A549 (cell line): ENCODE data around the gene APOBEC3H. TPM values are rescaled to one million over a fixed set of nuclear protein-coding genes. Genes with fewer than 3 reads are reported as not detected.
"Not testable (repeated sequence)": the region's sequence is repeated elsewhere in the genome, so short reads cannot be mapped to it uniquely, and the experiment has no call there.

ENCODE experiments used
- ATAC-seq, 2 experiments: fragments of 200-7000 bp in 1 of 2; fragments of >200 bp in 1 of 2; cut with Nextera tagmentation in 1 of 2; cut with Tn5 transposase in 1 of 2; 3 replicates each; pipeline versions ENCODE4 v1.8.0 to v1.9.1; 2018 to 2020; ENCODE audit warnings: mild to moderate bottlenecking in 1 of 2, moderate library complexity in 1 of 2
- CTCF ChIA-PET: fragments of 300-600 bp; sonication (Branson Sonifier 250); formaldehyde crosslinking; extraction: SDS; loops from one replicate; lab custom pipeline; 2021; ENCODE audit warnings: antibody characterized with exemption, inconsistent platforms; lab: Yijun Ruan, JAX
- POLR2A ChIA-PET: fragments of 350-600 bp; formaldehyde crosslinking; extraction: SDS; loops from one replicate; lab custom pipeline; 2021; ENCODE audit warnings: antibody characterized with exemption, inconsistent platforms; lab: Yijun Ruan, JAX
- DNase-seq, 2 experiments: peaks; one replicate each; pipeline versions ENCODE4 v3.0.0 to v3.0.0-alpha.2; 2011 to 2016; ENCODE audit warnings: low read depth in 1 of 2, low spot score in 1 of 2
- FAIRE-seq: peaks from 2 replicates; lab custom pipeline; 2011; peaks lifted over from hg19 to GRCh38; lab: Jason Lieb, UNC
- H3K27ac ChIP-seq, 2 experiments: fragments of >200 bp; sonication (Bioruptor Twin); formaldehyde crosslinking; 3 replicates each; pipeline ENCODE4 v1.5.1; 2016 to 2017
- H3K4me1 ChIP-seq: fragments of >200 bp; sonication (Bioruptor Twin); formaldehyde crosslinking; 3 replicates; pipeline ENCODE4 v1.6.1; 2016
- H3K4me2 ChIP-seq: fragments of >200 bp; sonication (Bioruptor Twin); formaldehyde crosslinking; 3 replicates; pipeline ENCODE4 v1.6.1; 2016
- H3K4me3 ChIP-seq: fragments of >200 bp; sonication (Bioruptor Twin); formaldehyde crosslinking; 3 replicates; pipeline ENCODE4 v1.5.1; 2016
- H3K9me3 ChIP-seq: fragments of >200 bp; sonication (Bioruptor Twin); formaldehyde crosslinking; 3 replicates; pipeline ENCODE4 v1.6.1; 2016
- BHLHE40 ChIP-seq: IDR thresholded peaks from 2 replicates; pipeline ENCODE4 v1.6.1; 2012; ENCODE audit warnings: low read depth, low read length, inconsistent platforms
- CBX2 ChIP-seq: fragments of 200-600 bp; sonication (generic); IDR thresholded peaks from 2 replicates; pipeline ENCODE4 v1.6.1; 2016; ENCODE audit warnings: low read depth, mild to moderate bottlenecking, borderline replicate concordance
- CEBPB ChIP-seq, 2 experiments: fragments of >200 bp in 1 of 2; sonication (Bioruptor Twin) in 1 of 2; formaldehyde crosslinking in 1 of 2; IDR thresholded peaks; 2 replicates each; pipeline ENCODE4 v1.6.1; 2012 to 2016
- EHMT2 ChIP-seq: fragments of 200-600 bp; sonication (generic); IDR thresholded peaks from 2 replicates; pipeline ENCODE4 v1.6.1; 2016; ENCODE audit warnings: antibody characterized with exemption, low read depth, mild to moderate bottlenecking, moderate library complexity
- HOXA7 ChIP-seq: fragments of 250-450 bp; sonication (Bioruptor Pico); IDR thresholded peaks from 2 replicates; pipeline ENCODE4 v1.5.0; 2020; ENCODE audit warnings: mild to moderate bottlenecking, moderate library complexity
- JUN ChIP-seq, 2 experiments: fragments of >200 bp; sonication (Bioruptor Twin); formaldehyde crosslinking; IDR thresholded peaks; 2 replicates in 1 of 2; 3 replicates in 1 of 2; pipeline ENCODE4 v1.6.1; 2016 to 2017
- KDM1A ChIP-seq: fragments of 200-600 bp; sonication (generic); IDR thresholded peaks from 2 replicates; pipeline ENCODE4 v1.6.1; 2016; ENCODE audit warnings: low read depth, mild to moderate bottlenecking
- KDM5A ChIP-seq: fragments of 200-600 bp; sonication (generic); IDR thresholded peaks from 2 replicates; pipeline ENCODE4 v1.6.1; 2016; ENCODE audit warnings: antibody characterized with exemption, mild to moderate bottlenecking
- PBX3 ChIP-seq: IDR thresholded peaks from 2 replicates; pipeline ENCODE4 v1.6.1; 2012
- RCOR1 ChIP-seq: fragments of 150-350 bp; IDR thresholded peaks from 2 replicates; pipeline ENCODE4 v1.6.1; 2014; ENCODE audit warnings: antibody characterized with exemption, low read length, low read depth
- RFX5 ChIP-seq: fragments of 450-650 bp; IDR thresholded peaks from 2 replicates; pipeline ENCODE4 v1.7.1; 2014; ENCODE audit warnings: antibody characterized with exemption, mild to moderate bottlenecking, moderate library complexity
- TP53 ChIP-seq: fragments of 250-450 bp; sonication (Bioruptor Pico); IDR thresholded peaks from 2 replicates; pipeline ENCODE4 v1.5.0; 2021; ENCODE audit warnings: mild to moderate bottlenecking, moderate library complexity
- ZSCAN20 ChIP-seq: fragments of 250-450 bp; sonication (Bioruptor Pico); IDR thresholded peaks from 2 replicates; pipeline ENCODE4 v1.8.0; 2022; ENCODE audit warnings: mild to moderate bottlenecking, moderate library complexity
- WGBS: methylation state at CpG from one replicate; pipeline ENCODE4 v1.1.6; 2017; ENCODE audit errors: missing lambda C conversion rate; 5-methylcytosine and 5-hydroxymethylcytosine counted together
- polyA plus RNA-seq, 4 experiments: library from polyadenylated mRNA; depleted of rRNA in 3 of 4; stranded (reverse); fragments of >200 nt; fragmentation: RNase III in 1 of 4; extraction: RNeasy Plus Mini Kit Qiagen cat#74134 plus additional on column Dnase treatment in 1 of 4; gene quantifications; 2 replicates in 3 of 4; 3 replicates in 1 of 4; pipeline ENCODE4 v1.2.3, GENCODE V29; 2011 to 2017
- TF ChIP-seq, protein P1 (sequence below): fragments of >200 bp; sonication (Bioruptor Twin); formaldehyde crosslinking; IDR thresholded peaks from 3 replicates; pipeline ENCODE4 v1.5.1; 2016
- TF ChIP-seq, protein P2 (sequence below): fragments of 250-450 bp; sonication (Bioruptor Pico); IDR thresholded peaks from 2 replicates; pipeline ENCODE4 v1.5.0; 2021; ENCODE audit warnings: mild to moderate bottlenecking, moderate library complexity, borderline replicate concordance
- TF ChIP-seq, protein P3 (sequence below): fragments of >200 bp; sonication (Bioruptor Twin); formaldehyde crosslinking; IDR thresholded peaks from 2 replicates; pipeline ENCODE4 v1.6.1; 2016
- TF ChIP-seq, protein P4 (sequence below): fragments of 450-650 bp; IDR thresholded peaks from 2 replicates; pipeline ENCODE4 v1.6.1; 2014; ENCODE audit warnings: antibody characterized with exemption

APOBEC3H gene
- polyA plus RNA-seq, 2 of the 4 experiments (the other 2 are of a cell fraction) = 0.39 to 0.43 TPM

DNA sequence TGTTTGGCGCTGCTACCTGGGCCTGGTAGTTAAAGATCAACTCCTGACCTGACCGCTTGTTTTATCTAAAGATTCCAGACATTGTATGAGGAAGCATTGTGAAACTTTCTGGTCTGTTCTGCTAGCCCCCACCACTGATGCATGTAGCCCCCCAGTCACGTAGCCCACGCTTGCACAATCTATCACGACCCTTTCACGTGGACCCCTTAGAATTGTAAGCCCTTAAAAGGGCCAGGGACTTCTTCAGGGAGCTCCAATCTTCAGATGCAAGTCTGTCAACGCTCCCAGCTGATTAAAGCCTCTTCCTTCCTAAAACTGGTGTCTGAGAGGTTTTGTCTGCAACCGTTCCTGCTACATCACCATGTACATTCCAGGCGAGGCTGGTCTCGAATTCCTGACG, 41.4 kb upstream of the APOBEC3H start:
- no peak overlapping the region for H3K4me3 ChIP-seq
- no peak overlapping the region for H3K4me2 ChIP-seq
- no peaks in the 10 kb centered on the region for H3K9me3 ChIP-seq
- H3K27ac ChIP-seq = no peak overlapping the region
- TF ChIP-seq KDM1A (no peak), RFX5 (no peak), HOXA7 (CRISPR knock-in tag) (no peak), RCOR1 (no peak), ZSCAN20 (CRISPR knock-in tag) (no peak), CEBPB (IDR thresholded peaks at IDR 0.05) (no peak), JUN (IDR thresholded peaks at IDR 0.05) (no peak), EHMT2 (no peak), BHLHE40 (no peak), KDM5A (no peak), CBX2 (no peak), TP53 (CRISPR knock-in tag) (no peak), PBX3 (no peak)
- TF ChIP-seq, protein P1, sequence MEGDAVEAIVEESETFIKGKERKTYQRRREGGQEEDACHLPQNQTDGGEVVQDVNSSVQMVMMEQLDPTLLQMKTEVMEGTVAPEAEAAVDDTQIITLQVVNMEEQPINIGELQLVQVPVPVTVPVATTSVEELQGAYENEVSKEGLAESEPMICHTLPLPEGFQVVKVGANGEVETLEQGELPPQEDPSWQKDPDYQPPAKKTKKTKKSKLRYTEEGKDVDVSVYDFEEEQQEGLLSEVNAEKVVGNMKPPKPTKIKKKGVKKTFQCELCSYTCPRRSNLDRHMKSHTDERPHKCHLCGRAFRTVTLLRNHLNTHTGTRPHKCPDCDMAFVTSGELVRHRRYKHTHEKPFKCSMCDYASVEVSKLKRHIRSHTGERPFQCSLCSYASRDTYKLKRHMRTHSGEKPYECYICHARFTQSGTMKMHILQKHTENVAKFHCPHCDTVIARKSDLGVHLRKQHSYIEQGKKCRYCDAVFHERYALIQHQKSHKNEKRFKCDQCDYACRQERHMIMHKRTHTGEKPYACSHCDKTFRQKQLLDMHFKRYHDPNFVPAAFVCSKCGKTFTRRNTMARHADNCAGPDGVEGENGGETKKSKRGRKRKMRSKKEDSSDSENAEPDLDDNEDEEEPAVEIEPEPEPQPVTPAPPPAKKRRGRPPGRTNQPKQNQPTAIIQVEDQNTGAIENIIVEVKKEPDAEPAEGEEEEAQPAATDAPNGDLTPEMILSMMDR = no peak
- TF ChIP-seq, protein P2, sequence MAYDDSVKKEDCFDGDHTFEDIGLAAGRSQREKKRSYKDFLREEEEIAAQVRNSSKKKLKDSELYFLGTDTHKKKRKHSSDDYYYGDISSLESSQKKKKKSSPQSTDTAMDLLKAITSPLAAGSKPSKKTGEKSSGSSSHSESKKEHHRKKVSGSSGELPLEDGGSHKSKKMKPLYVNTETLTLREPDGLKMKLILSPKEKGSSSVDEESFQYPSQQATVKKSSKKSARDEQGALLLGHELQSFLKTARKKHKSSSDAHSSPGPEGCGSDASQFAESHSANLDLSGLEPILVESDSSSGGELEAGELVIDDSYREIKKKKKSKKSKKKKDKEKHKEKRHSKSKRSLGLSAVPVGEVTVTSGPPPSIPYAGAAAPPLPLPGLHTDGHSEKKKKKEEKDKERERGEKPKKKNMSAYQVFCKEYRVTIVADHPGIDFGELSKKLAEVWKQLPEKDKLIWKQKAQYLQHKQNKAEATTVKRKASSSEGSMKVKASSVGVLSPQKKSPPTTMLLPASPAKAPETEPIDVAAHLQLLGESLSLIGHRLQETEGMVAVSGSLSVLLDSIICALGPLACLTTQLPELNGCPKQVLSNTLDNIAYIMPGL (CRISPR knock-in tag) = no peak
- TF ChIP-seq, protein P3, sequence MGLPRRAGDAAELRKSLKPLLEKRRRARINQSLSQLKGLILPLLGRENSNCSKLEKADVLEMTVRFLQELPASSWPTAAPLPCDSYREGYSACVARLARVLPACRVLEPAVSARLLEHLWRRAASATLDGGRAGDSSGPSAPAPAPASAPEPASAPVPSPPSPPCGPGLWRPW = no peak
- TF ChIP-seq, protein P4, sequence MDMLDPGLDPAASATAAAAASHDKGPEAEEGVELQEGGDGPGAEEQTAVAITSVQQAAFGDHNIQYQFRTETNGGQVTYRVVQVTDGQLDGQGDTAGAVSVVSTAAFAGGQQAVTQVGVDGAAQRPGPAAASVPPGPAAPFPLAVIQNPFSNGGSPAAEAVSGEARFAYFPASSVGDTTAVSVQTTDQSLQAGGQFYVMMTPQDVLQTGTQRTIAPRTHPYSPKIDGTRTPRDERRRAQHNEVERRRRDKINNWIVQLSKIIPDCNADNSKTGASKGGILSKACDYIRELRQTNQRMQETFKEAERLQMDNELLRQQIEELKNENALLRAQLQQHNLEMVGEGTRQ = no peak
- CTCF ChIA-PET = no interaction called here
- no peaks in the 10 kb centered on the region for H3K4me1 ChIP-seq
- 68% methylated on average over 11 of the region's 11 CpGs for WGBS
- no peak for FAIRE-seq
- DNase-seq = no peak
- ATAC-seq = no peak
- POLR2A ChIA-PET = no interaction called here

GRCh38 chr22:39061290-39061689, 35.8 kb upstream of the APOBEC3H start:
- H3K27ac ChIP-seq, ATAC-seq, H3K9me3 ChIP-seq, DNase-seq, H3K4me3 ChIP-seq, H3K4me1 ChIP-seq, H3K4me2 ChIP-seq, POLR2A ChIA-PET, FAIRE-seq, CTCF ChIA-PET: not testable (repeated sequence)
- WGBS = 52% methylated on average over 6 of the region's 6 CpGs

GRCh38 chr22:39061951-39062350, 35.1 kb upstream of the APOBEC3H start:
- CTCF ChIA-PET, POLR2A ChIA-PET, H3K27ac ChIP-seq, ATAC-seq, DNase-seq, H3K4me2 ChIP-seq, H3K9me3 ChIP-seq, H3K4me3 ChIP-seq, FAIRE-seq, H3K4me1 ChIP-seq: not testable (repeated sequence)
- 44% methylated on average over 10 of the region's 10 CpGs for WGBS

DNA sequence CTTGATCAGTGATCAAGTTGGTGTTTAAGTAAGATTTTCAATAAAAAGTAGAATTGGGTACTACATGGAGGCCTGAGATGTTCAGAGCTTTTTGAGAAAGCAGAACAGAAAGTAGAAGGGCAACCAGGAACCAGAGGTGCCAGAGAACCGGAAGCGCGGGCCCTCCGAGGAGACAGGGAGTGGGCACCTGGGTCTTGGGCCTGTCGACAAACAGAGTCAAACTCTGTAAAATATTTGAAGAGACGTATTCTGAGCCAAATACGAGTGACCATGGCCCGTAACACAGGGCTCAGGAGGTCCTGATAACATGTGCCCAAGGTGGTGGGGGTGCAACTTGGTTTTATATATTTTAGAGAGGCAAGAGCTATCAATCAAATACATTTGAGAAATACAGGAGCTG, 33.1 kb upstream of the APOBEC3H start:
- H3K9me3 ChIP-seq, H3K4me1 ChIP-seq, ATAC-seq, H3K27ac ChIP-seq, POLR2A ChIA-PET, H3K4me3 ChIP-seq, H3K4me2 ChIP-seq, DNase-seq, FAIRE-seq, CTCF ChIA-PET: not testable (repeated sequence)
- WGBS = 85% methylated on average over 8 of the region's 8 CpGs

- not testable (repeated sequence) for H3K4me1 ChIP-seq
These were observed 30.4 kb upstream of the APOBEC3H start for GRCh38 chr22:39066442-39067276.

More at GRCh38 chr22:39066442-39067276, 30.4 kb upstream of the APOBEC3H start:
- ATAC-seq, DNase-seq, H3K9me3 ChIP-seq, H3K4me3 ChIP-seq, H3K4me2 ChIP-seq, FAIRE-seq, POLR2A ChIA-PET, H3K27ac ChIP-seq: not testable (repeated sequence)
- CTCF ChIA-PET = interaction anchor here (0.9 kb wide), 1 partner anchor 14 kb away, joined by 4 read pairs; no protein-coding TSS in a partner anchor
- WGBS = 70% methylated on average over 9 of the region's 9 CpGs
